ENCODE measurements around the gene EGFR. TPM values are rescaled to one million over a fixed set of nuclear protein-coding genes. Genes with fewer than 3 reads are reported as not detected.

The EGFR gene
- polyA plus RNA-seq, 1 donor from 2014 or later = 0.22 TPM

- TF ChIP-seq TAF1 (IDR thresholded peaks at IDR 0.05; ENCODE audit: low read depth) = no peak
- no peaks in the 10 kb centered on the region for H3K79me2 ChIP-seq (replicated peaks; ENCODE audit: insufficient read depth, low read length)
- no peak overlapping the region for H3K27ac ChIP-seq (ENCODE audit: low read length)
- no peaks in the 10 kb centered on the region for H4K20me1 ChIP-seq (ENCODE audit: insufficient read depth)
- no peak overlapping the region for H3K9ac ChIP-seq (ENCODE audit: low read length)
- H3K4me2 ChIP-seq (ENCODE audit: low read length) = no peak overlapping the region
- H3K36me3 ChIP-seq (ENCODE audit: insufficient read depth, low read length) = no peaks in the 10 kb centered on the region
- H3K4me3 ChIP-seq (ENCODE audit: low read length) = no peak overlapping the region
- no peak overlapping the region for H2AFZ ChIP-seq (ENCODE audit: low read depth, low read length)
- no peaks in the 10 kb centered on the region for H3K9me3 ChIP-seq (ENCODE audit: low read length)
- H3K27me3 ChIP-seq (ENCODE audit: insufficient read depth, low read depth, low read length) = no peaks in the 10 kb centered on the region
- no peaks in the 10 kb centered on the region for H3K9me2 ChIP-seq (ENCODE audit: insufficient read depth, low read length)
- H3F3A ChIP-seq (ENCODE audit: insufficient read depth, low read length, poor library complexity, severe bottlenecking) = no peaks in the 10 kb centered on the region
These were observed 211.2 kb downstream of the EGFR start for GRCh38 chr7:55230014-55230413.

GRCh38 chr7:55231736-55232280 is 213.0 kb downstream of the EGFR start:
- Histone ChIP-seq H2AFZ (ENCODE audit: low read depth, low read length) (no peak overlapping the region), H3K79me2 (replicated peaks; ENCODE audit: insufficient read depth, low read length) (no peaks in the 10 kb centered on the region), H3K27me3 (ENCODE audit: insufficient read depth, low read depth, low read length) (no peaks in the 10 kb centered on the region), H3K27ac (ENCODE audit: low read length) (no peak overlapping the region), H3K9ac (ENCODE audit: low read length) (no peak overlapping the region), H3K4me3 (ENCODE audit: low read length) (no peak overlapping the region), H3K4me2 (ENCODE audit: low read length) (no peak overlapping the region), H3K9me2 (ENCODE audit: insufficient read depth, low read length) (no peaks in the 10 kb centered on the region), H3F3A (ENCODE audit: insufficient read depth, low read length, poor library complexity, severe bottlenecking) (no peaks in the 10 kb centered on the region), H3K9me3 (ENCODE audit: low read length) (no peaks in the 10 kb centered on the region), H3K36me3 (ENCODE audit: insufficient read depth, low read length) (no peaks in the 10 kb centered on the region), H4K20me1 (ENCODE audit: insufficient read depth) (no peaks in the 10 kb centered on the region)
- no peak for TF ChIP-seq POLR2AphosphoS5 (IDR thresholded peaks at IDR 0.05)

- Histone ChIP-seq H3K9me3 (ENCODE audit: low read length) (no peaks in the 10 kb centered on the region), H3K79me2 (replicated peaks; ENCODE audit: insufficient read depth, low read length) (no peaks in the 10 kb centered on the region), H3K9me2 (ENCODE audit: insufficient read depth, low read length) (no peaks in the 10 kb centered on the region), H3K9ac (ENCODE audit: low read length) (no peak overlapping the region), H2AFZ (ENCODE audit: low read depth, low read length) (no peak overlapping the region), H4K20me1 (ENCODE audit: insufficient read depth) (no peaks in the 10 kb centered on the region), H3K27ac (ENCODE audit: low read length) (no peak overlapping the region), H3F3A (ENCODE audit: insufficient read depth, low read length, poor library complexity, severe bottlenecking) (no peaks in the 10 kb centered on the region), H3K27me3 (ENCODE audit: insufficient read depth, low read depth, low read length) (no peaks in the 10 kb centered on the region), H3K36me3 (ENCODE audit: insufficient read depth, low read length) (no peaks in the 10 kb centered on the region), H3K4me3 (ENCODE audit: low read length) (no peak overlapping the region), H3K4me2 (ENCODE audit: low read length) (no peak overlapping the region)
- TF ChIP-seq POLR2AphosphoS5 (IDR thresholded peaks at IDR 0.05) (no peak), SMC3 (conservative IDR thresholded peaks at IDR 0.05; ENCODE audit: poor library complexity) (no peak), RAD21 (conservative IDR thresholded peaks at IDR 0.05) (no peak), EP300 (conservative IDR thresholded peaks at IDR 0.05; ENCODE audit: poor library complexity, severe bottlenecking) (no peak), MXI1 (conservative IDR thresholded peaks at IDR 0.05; ENCODE audit: poor library complexity, severe bottlenecking) (no peak), REST (IDR thresholded peaks at IDR 0.05; ENCODE audit: borderline replicate concordance) (no peak), EZH2 (IDR thresholded peaks at IDR 0.05; ENCODE audit: borderline replicate concordance, insufficient read depth, low read length, poor library complexity, severe bottlenecking) (no peak), TAF1 (IDR thresholded peaks at IDR 0.05; ENCODE audit: low read depth) (no peak), CTCF (IDR thresholded peaks at IDR 0.05; ENCODE audit: poor library complexity, severe bottlenecking) (no peak)
These were observed 214.2 kb downstream of the EGFR start for GRCh38 chr7:55233001-55233400.

Data from neural cell (in vitro differentiated cells).